Osteocyte (in vitro differentiated cells): Measurements from ENCODE around the gene TYW3. TPM values are rescaled to one million over a fixed set of nuclear protein-coding genes. Genes with fewer than 3 reads are reported as not detected.

Experiments used
- DNase-seq: peaks from one replicate; pipeline ENCODE4 v3.0.0; 2021; ENCODE audit warnings: mixed read lengths; ENCODE audit not compliant: unreplicated experiment; ENCODE audit errors: extremely low spot score
- H3K27ac Mint-ChIP-seq: one replicate; pipeline ENCODE4 v1.8.0; 2021; ENCODE audit warnings: mild to moderate bottlenecking, mixed read lengths; ENCODE audit not compliant: unreplicated experiment
- H3K27me3 Mint-ChIP-seq: one replicate; pipeline ENCODE4 v1.8.0; 2021; ENCODE audit warnings: mixed read lengths; ENCODE audit not compliant: unreplicated experiment
- H3K36me3 Mint-ChIP-seq: one replicate; pipeline ENCODE4 v1.8.0; 2021; ENCODE audit warnings: mixed read lengths; ENCODE audit not compliant: unreplicated experiment
- H3K4me1 Mint-ChIP-seq: one replicate; pipeline ENCODE4 v1.8.0; 2021; ENCODE audit warnings: mixed read lengths; ENCODE audit not compliant: unreplicated experiment
- H3K4me3 Mint-ChIP-seq: one replicate; pipeline ENCODE4 v1.8.0; 2021; ENCODE audit warnings: mild to moderate bottlenecking, moderate library complexity, mixed read lengths; ENCODE audit not compliant: unreplicated experiment
- H3K9me3 Mint-ChIP-seq: one replicate; pipeline ENCODE4 v1.8.0; 2021; ENCODE audit warnings: mixed read lengths; ENCODE audit not compliant: unreplicated experiment
- total RNA-seq: library from RNA; stranded (reverse); gene quantifications from 2 replicates; pipeline ENCODE4 v1.2.1, GENCODE V29; 2021
- TF ChIP-seq, protein P1 (sequence below): fragments of 200-600 bp; sonication (generic); IDR thresholded peaks from 2 replicates; pipeline ENCODE4 v1.5.0; 2021; ENCODE audit warnings: antibody characterized with exemption, mild to moderate bottlenecking, moderate library complexity

TYW3 gene
- total RNA-seq, 1 donor from 2014 or later = 5.6 TPM

DNA sequence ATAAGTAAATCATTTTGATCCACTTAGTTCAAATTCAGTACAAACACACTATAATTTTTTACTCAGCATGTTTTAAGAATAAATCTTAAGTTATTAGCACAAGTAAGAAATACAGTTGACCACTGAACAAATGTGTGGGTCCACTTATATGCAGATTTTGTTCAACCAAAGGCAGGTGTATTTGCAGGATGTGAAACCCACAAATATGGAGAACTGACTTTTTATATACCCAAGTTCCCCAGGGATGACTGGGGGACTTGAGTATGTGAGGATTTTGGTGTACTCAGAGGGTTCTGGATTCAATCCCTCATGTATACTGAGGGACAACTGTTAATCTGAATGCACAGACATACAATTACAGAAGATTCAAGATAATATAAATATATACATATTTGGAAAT, 33.6 kb upstream of the TYW3 start:
- Mint-ChIP-seq H3K9me3 (no peaks in the 10 kb centered on the region), H3K27ac (no peak overlapping the region), H3K4me3 (no peak overlapping the region), H3K27me3 (peaks cover 4% of the 10 kb centered on the region), H3K36me3 (no peaks in the 10 kb centered on the region), H3K4me1 (no peaks in the 10 kb centered on the region)
- DNase-seq = no peak
- TF ChIP-seq, protein P1, sequence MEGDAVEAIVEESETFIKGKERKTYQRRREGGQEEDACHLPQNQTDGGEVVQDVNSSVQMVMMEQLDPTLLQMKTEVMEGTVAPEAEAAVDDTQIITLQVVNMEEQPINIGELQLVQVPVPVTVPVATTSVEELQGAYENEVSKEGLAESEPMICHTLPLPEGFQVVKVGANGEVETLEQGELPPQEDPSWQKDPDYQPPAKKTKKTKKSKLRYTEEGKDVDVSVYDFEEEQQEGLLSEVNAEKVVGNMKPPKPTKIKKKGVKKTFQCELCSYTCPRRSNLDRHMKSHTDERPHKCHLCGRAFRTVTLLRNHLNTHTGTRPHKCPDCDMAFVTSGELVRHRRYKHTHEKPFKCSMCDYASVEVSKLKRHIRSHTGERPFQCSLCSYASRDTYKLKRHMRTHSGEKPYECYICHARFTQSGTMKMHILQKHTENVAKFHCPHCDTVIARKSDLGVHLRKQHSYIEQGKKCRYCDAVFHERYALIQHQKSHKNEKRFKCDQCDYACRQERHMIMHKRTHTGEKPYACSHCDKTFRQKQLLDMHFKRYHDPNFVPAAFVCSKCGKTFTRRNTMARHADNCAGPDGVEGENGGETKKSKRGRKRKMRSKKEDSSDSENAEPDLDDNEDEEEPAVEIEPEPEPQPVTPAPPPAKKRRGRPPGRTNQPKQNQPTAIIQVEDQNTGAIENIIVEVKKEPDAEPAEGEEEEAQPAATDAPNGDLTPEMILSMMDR = no peak

DNA sequence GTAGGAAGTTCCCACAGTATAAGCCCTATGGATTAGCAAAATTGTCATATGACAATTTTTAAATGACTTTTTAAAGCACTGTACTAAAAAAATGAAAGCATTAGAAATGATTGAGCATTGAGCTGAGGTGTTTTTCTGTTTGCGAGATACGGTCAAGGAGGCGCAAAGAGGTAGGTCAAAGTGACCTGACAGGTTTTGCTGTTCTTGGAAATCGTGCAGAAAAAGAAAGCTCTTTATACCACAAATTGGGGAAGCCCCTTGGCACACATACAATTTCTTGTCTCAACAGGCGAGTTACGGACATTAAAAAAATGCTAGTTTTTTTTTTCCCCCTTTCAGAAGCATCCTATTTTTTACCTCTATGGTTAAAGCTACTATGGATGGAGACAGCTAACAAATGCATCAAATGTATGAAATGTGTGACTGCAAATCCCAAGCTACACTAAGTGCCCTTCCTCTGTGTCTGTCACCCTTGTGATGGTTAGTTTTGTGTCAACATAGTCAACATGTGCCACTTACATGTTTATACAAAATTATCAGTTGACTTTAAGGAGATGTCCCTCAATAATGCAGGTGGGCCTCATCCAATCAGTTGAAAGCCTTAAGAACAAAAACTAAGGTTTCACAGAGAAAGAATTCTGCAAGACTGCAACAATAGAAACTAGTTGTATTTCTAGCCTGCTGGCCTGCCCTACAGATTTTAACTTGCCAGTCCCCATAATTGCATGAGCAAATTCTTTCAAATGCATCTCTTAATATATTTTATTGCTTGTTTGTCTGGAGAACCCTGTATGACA, 29.4 kb upstream of the TYW3 start:
- TF ChIP-seq, protein P1 = no peak
- no peak overlapping the region for H3K4me3 Mint-ChIP-seq
- DNase-seq = no peak
- no peaks in the 10 kb centered on the region for H3K36me3 Mint-ChIP-seq
- H3K9me3 Mint-ChIP-seq = no peaks in the 10 kb centered on the region
- no peaks in the 10 kb centered on the region for H3K4me1 Mint-ChIP-seq
- no peaks in the 10 kb centered on the region for H3K27me3 Mint-ChIP-seq
- no peak overlapping the region for H3K27ac Mint-ChIP-seq

DNA sequence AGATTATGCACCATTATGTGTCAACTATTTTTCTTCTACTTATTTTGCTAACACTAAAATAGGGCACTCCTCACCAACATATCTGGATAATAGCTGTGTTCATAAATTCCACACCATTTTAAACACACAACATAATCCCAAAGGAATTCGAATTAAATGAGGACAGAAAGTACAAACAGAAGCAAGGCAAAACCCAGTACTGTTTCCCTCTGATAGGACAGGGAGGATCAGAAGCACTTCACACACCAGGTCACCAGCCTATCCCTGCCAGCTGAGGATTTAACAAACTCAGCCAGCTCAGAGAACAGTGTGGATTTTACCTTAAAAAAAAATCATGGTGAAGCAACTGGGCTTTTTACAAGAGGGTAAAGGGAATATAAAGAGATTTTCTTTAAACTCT, 20.1 kb upstream of the TYW3 start:
- H3K4me3 Mint-ChIP-seq = no peak overlapping the region
- H3K4me1 Mint-ChIP-seq = peaks cover 7% of the 10 kb centered on the region
- no peaks in the 10 kb centered on the region for H3K9me3 Mint-ChIP-seq
- DNase-seq = no peak
- TF ChIP-seq, protein P1 = no peak
- H3K27ac Mint-ChIP-seq = no peak overlapping the region
- H3K27me3 Mint-ChIP-seq = no peaks in the 10 kb centered on the region
- no peaks in the 10 kb centered on the region for H3K36me3 Mint-ChIP-seq

DNA sequence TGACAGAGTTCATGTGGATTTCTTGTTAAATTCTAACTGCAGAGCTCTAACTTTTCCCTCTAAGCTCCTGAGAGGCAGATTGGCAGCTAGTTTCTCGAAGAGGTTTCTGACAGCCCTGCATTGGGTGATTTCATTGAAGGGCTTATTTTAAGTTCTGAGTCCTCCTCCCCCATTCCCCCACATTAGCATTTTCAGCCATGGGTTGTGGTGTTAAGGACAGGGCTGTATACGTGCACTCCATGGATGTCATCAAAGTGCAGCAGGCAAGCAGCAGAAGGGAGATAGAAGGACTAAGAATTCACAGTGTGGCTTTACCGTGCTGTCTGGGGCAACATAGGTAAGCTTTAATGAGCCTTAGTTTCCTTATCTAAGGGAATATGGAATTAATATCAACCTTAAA, 19.1 kb upstream of the TYW3 start:
- Mint-ChIP-seq H3K27ac (no peak overlapping the region), H3K9me3 (no peaks in the 10 kb centered on the region), H3K4me3 (no peak overlapping the region), H3K27me3 (no peaks in the 10 kb centered on the region), H3K4me1 (peaks cover 7% of the 10 kb centered on the region), H3K36me3 (no peaks in the 10 kb centered on the region)
- DNase-seq = no peak
- TF ChIP-seq, protein P1 = no peak

DNA sequence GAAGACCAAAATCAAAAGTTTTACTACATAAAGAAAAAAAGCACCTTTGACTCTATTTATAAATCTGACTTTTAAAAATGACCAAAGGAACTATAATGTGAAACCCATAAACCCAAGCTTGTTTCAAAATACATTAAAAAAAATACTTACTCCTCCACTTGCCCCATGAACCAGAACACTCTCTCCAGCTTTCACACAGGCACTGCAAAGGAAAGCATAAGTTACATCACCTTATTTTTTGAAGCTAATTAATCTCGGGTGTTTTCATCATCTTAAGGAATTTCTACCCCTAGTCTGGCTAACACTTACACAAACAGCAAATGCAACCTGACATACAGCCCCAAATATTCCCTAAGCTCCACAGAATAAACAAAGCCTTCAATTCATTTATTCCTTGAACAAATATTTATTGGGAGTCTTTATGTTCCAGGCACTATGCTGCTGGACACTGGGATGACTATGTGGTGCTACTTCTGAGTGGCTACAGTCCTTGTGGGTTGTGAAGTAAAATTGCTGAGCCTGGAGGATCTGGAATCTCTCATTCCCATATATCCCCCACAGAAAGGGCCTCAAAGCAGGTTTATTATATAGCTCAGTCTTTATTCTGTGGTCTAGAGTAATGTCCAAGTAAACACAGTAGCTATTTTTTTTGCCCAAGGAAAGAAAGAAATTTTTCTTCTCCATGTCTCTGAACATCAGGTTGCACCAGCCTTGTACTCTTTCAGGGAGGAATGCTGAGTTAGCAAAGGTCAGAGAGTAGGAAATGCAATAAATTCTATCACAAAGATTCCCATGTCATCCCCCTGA, 18.3 kb upstream of the TYW3 start:
- H3K27me3 Mint-ChIP-seq = no peaks in the 10 kb centered on the region
- no peaks in the 10 kb centered on the region for H3K9me3 Mint-ChIP-seq
- no peaks in the 10 kb centered on the region for H3K36me3 Mint-ChIP-seq
- no peak overlapping the region for H3K27ac Mint-ChIP-seq
- DNase-seq = no peak
- H3K4me3 Mint-ChIP-seq = no peak overlapping the region
- TF ChIP-seq, protein P1 = no peak
- H3K4me1 Mint-ChIP-seq = peaks cover 7% of the 10 kb centered on the region
